Measurements from ENCODE around the gene PCDHGC4.

The PCDHGC4 gene

GRCh38 chr5:141512911-141513626, 28.2 kb downstream of the PCDHGC4 start:
- no peak for DNase-seq

DNA sequence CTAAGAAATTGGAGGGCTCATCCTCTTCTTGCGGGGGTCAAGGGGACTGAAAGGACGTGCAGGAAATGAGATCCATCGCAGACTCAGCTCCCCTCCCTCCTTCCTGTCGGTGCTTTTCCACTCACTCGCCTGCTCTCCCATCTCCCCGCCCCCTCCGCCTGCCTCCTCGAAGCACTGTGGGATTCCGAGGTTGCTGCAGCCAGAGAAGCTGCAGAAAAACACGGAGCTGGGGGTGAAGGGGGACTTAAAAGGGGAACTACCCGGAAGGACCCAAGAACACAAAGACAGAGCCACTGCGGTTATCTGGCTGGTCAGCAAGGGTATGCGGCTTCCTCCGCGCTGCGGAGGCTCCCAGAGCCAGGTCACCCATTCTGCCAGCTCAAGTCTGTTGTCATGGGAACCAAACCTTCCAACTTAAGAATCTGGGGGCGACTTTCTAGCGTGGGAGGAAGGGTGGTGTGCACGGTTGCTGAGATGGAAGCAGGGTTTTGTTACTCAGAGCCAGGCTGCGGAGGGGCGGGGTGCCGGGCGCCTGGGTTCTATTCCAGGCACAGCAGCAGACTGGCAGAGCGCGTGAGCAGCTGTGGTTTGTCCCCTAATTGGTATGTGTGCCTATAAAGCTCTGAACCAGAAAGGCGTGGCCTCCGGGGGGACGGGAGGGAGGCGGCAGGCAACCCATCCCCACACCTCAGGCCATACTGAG, 28.9 kb downstream of the PCDHGC4 start:
- peak; percentile 20 for DNase-seq

DNA sequence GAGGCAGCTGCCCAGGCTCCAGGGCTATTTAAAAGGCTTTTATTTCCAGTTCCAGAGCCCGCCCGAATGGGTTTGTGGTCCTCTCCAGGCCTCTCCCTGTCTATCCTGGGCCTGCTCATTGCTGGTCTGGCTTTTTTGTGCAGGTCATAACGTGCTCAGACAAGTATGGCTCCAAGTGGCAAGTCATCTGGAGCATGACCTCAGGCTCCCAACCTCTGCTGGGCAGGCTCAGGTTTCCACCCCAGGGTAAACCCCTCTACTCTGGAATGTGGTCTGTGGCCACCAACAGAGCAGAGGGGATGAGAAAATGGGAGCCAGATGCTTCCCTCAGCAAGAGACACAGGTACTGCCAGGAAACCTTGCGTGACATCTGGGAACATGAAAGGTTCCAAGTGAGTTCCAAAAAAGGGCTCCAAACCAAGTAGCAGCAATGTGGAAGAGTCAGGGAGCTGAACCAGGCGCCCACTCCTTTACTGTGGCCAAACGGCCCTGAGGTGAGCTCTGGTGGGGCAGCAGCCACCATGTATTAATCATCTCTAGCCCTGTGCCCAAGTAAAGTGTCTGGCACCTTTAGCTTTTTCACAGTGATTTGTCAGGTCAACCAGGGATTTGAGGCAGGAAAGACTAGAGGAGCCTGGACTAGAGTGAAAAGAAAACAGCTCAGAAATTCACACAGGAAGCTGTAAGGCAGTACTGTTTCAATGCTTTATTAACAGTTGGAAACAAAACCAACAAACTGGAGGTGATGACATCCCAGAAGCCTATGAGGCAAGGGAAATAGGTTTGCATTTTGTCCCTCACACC, 29.7 kb downstream of the PCDHGC4 start:
- DNase-seq: no peak

- no peak for DNase-seq
Measured at GRCh38 chr5:141515141-141515540, 30.3 kb downstream of the PCDHGC4 start.

GRCh38 chr5:141515946-141516671, 31.3 kb downstream of the PCDHGC4 start:
- no peak for DNase-seq

DNA sequence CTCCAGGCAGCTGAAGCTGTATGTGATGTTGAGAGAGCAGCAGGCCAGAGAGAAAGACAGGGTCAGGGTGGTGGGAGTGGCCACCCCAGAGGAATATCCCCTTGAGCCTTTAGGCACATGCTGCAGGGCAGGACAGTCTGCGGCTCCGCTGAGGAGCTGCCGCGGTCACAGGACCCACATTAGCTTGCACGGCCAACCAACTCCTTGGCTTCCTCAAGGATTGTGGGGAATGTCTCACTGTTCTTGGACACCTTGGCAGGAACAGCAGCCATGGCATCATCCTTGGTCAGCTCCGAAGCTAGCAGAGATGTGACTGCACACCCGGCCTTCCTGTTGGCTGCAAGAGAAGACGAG, 31.8 kb downstream of the PCDHGC4 start:
- DNase-seq: no peak

DNA sequence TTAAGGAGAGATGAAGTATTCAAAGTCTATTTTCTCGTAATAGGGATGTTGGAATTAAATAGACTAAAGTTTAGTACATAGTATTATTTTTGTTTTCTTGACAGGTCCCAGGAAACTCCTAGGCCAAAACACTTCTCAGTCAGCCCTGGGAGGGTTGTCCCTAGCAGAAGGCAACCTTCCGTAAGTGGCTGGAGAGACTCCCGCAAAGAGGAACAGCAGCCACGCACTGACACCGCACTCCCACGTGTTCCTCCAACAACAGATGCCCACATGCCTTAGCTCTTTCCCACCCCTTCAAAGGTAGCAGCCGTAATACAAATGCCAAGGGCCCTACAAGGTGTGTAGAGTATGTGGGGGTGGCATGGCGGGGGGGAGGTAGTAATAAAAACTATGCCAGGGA, 32.5 kb downstream of the PCDHGC4 start:
- no peak for DNase-seq

DNA sequence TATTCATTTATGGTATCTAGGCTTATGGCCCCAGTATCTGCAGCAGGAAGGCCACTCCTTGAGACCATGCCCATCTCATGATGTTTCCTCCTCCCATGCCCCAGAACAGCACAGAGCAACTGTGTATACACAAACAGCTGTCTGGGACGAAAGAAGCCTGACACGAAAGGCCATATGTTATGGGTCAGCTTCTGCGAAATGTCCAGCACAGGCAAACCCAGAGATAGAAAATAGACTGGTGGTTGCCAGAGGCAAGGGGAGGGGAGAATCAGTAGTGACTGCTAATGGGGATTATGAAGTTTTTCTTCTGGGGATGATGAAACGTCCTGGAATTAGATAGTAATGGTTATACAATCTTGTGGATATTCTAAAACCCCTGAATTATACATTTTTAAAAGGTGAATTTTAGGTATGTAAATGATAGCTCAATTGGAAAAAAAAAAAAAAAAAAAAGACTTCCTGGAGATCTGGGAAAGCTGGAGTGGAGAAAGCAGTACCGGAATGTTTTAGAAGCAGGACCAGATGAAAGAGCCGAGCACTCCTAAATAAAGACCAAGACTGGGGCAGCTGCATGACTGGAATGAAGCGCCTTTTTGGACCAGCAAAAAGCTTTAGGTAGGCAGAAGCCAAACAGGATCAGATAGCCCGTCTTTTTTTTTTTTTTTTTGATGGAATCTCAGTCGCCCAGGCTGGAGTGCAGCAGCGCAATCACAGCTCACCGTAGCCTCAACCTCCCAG, 33.2 kb downstream of the PCDHGC4 start:
- DNase-seq: no peak

- DNase-seq: no peak
Measured at GRCh38 chr5:141518618-141519015, 33.8 kb downstream of the PCDHGC4 start.

- no peak for DNase-seq
Measured at GRCh38 chr5:141519605-141520565, 35.1 kb downstream of the PCDHGC4 start.

DNA sequence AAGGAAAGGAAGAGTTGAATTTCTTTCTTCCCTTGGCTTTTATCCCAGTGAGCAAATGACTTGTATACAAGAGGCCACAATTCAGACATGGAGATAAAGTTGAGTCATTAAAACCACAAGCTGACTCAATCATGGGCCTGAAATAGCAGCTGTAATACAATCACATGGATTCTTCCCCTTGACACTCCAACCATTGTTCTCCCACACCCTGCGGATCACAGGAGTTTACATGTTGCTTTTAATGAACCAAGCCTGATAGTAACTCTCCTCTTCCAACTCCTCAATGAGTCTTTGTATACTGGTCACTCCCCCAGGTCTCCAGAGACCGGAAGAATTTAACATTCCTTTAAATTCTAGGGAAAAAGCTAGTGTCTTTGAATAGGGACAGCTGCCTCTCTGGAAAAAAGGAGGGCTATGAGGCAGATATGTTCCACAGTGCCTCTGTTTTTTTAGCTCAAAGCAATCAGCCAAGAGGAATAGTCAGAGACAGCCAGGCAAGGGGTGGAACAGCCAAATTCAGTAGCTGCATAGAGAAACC, 36.5 kb downstream of the PCDHGC4 start:
- no peak for DNase-seq

DNA sequence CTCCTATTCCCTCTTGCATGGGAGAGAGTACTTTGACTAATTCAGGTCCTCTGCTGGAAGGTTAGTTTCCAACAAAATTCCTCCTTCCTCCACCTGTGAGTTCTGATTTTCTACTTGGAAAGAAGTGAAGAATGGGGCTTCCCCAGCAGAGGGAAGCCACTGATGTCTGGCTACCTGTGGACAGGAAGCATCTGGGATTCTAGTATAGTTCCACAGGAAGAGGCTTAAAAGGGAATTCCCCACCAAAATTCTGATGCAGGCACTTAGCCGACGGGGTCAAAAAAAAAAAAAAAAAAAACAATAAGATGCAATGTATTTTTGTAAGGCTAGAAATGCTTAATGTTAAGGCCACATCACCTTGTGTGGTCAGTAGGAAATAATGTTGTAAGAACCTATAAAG, 37.5 kb downstream of the PCDHGC4 start:
- DNase-seq: no peak

DNA sequence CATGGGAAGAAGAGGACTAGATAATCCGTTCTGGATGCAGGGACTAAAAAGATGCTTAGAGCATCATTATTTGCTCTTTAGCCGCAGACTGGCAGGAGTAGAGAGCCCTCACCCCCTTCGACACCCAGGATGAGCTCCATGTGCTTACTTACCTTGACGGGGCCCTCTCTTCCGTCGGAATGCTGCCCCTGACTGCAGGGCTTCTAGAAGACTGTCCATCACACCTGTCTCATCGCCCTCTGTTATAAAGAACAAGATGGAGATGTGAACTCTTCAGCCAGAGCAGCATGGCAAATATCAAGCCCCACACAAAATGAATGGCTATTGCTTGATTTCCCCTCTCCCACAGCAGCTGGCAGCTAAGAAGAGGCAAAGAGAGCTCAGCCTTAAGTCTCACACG, 39.2 kb downstream of the PCDHGC4 start:
- no peak for DNase-seq

- peak; percentile 15 for DNase-seq
Measured at GRCh38 chr5:141524604-141525597, 40.1 kb downstream of the PCDHGC4 start.

DNA sequence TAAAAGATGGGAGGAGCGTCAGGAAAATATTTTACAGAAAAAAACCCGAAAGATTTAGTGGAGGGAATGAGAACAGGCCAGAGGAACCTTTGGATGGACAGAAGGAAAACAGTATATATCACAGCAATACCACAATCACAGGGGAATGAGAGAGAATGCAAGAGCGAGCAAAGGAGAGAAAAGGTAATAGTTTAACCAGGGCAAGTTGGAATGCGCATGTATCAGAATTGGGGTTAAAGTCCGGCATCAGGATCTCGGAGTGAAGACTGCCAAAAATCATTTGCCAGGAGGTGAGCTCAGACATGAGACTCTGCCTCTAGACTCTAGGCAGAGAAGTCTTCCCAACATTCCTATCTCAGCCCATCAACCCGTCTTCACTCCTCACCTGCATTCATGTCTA, 40.8 kb downstream of the PCDHGC4 start:
- DNase-seq: no peak

GRCh38 chr5:141527426-141527825, 42.6 kb downstream of the PCDHGC4 start:
- DNase-seq: no peak

DNA sequence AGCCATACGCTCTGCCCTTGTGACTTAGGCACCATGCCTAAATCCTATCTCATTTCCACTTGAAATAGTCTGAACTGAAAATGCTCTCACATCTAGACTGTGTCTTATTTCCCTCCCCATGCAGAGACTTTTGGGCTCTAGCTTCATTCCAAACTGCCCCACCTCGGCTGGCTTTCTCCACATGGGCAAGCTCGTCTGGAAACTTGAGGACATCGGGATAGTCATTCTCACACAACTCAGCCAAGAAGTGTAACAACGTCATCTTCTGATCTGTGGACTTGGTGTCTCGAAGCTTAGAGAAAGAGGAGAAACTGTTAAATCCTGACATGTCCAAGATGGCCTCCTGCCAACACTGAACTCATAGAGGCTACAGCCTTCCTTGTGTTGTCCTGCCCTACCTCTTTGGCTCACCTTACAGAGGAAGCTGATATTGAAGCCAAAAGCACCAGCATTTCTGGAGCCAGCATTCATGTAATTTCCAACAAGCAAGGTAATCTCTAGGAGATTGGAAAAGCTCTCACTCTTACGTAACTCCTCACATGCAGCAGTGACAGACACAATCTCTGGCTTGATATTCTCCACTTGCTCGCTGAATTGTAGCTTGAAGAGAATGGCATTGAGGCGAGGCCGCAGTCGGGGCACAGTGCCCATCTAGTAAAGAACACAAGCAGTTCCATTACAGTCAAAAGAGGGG, 43.6 kb downstream of the PCDHGC4 start:
- DNase-seq: no peak

DNA sequence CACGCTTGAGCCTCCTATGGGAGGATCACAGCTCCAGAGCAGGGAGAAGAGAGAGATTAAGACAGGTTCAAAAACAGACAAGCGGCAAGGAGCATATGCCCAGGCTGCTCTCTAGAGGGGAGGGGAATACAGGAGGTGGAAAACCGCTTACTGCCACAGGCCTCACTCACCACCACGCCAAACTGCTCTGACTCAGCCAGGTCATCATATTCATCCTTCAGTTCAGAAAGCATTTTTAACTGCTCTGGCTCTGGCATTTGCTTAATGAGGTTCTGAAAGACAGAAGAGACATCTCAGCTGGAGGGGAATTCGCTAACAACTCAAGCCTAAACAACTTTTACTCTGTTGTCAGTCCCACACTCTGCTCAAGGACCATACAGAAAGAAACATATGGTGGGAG, 44.2 kb downstream of the PCDHGC4 start:
- no peak for DNase-seq

- DNase-seq: no peak
Measured at GRCh38 chr5:141529873-141530272, 45.0 kb downstream of the PCDHGC4 start.

Measured in activated gamma-delta T cell (primary cell).